ENCODE data around the gene HOXA11. TPM values are rescaled to one million over a fixed set of nuclear protein-coding genes. Genes with fewer than 3 reads are reported as not detected.
A peak's percentile ranks its signal among the peaks of the same experiment; 100 is the strongest.

HOXA11 gene
- total RNA-seq, 2 experiments from 2014 or later: not detected

- peak; percentile 65 for DNase-seq (ENCODE audit: low spot score)
- peak overlapping the region; percentile 69 for H3K4me3 ChIP-seq (ENCODE audit: low read depth, low read length, poor library complexity, severe bottlenecking)
- no peaks in the 10 kb centered on the region for H3K9me3 ChIP-seq (ENCODE audit: low read length)
- H3K79me2 ChIP-seq (ENCODE audit: insufficient read depth, low read depth, low read length): no peaks in the 10 kb centered on the region
- H3K9me2 ChIP-seq (ENCODE audit: insufficient read depth, low read length): no peaks in the 10 kb centered on the region
- no peaks in the 10 kb centered on the region for H3K36me3 ChIP-seq (ENCODE audit: insufficient read depth, low read length)
- intact Hi-C loops (cut with micrococcal nuclease; ENCODE audit: unreplicated experiment): loop anchor here (10.0 kb wide), 1 partner anchor 1261 kb away; no protein-coding TSS in a partner anchor
- peak overlapping the region; percentile 47 for H3K27ac ChIP-seq (ENCODE audit: low read depth, low read length, poor library complexity, severe bottlenecking)
- H2AFZ ChIP-seq (ENCODE audit: low read length): peak overlapping the region; percentile 99
- no peaks in the 10 kb centered on the region for H4K20me1 ChIP-seq (ENCODE audit: insufficient read depth, low read length)
- peaks cover 40% of the 10 kb centered on the region for H3K4me1 ChIP-seq (ENCODE audit: insufficient read depth, low read length, poor library complexity, severe bottlenecking)
- CTCF ChIA-PET (ENCODE audit: unreplicated experiment): interaction anchor here (0.5 kb wide), 1 partner anchor 296 kb away, joined by 3 read pairs; no protein-coding TSS in a partner anchor
- BruUV-seq (replicated peaks): no TSS peak
- peak overlapping the region; percentile 84 for H3K4me2 ChIP-seq (ENCODE audit: low read length)
- POLR2A ChIA-PET: interaction anchor here (0.6 kb wide), 1 partner anchor 190 kb away, joined by 3 read pairs; no protein-coding TSS in a partner anchor
- TF ChIP-seq CTCF (conservative IDR thresholded peaks at IDR 0.05; ENCODE audit: low read length) (no peak; the same call in 1 of the 2 replicates), EZH2phosphoT487 (IDR thresholded peaks at IDR 0.05; ENCODE audit: borderline replicate concordance, low read depth, low read length) (no peak)
Observed at GRCh38 chr7:27155816-27156507, 29.1 kb downstream of the HOXA11 start.

- no peaks in the 10 kb centered on the region for H3K79me2 ChIP-seq (ENCODE audit: insufficient read depth, low read depth, low read length)
- H3K9me2 ChIP-seq (ENCODE audit: insufficient read depth, low read length): no peaks in the 10 kb centered on the region
- DNase-seq (ENCODE audit: low spot score): peak; percentile 33
- intact Hi-C loops (cut with micrococcal nuclease; ENCODE audit: unreplicated experiment): loop anchor here (10.0 kb wide), 1 partner anchor 1260 kb away; no protein-coding TSS in a partner anchor
- CTCF ChIA-PET (ENCODE audit: unreplicated experiment): interaction anchor here (0.5 kb wide), 1 partner anchor 296 kb away, joined by 3 read pairs; no protein-coding TSS in a partner anchor
- peak overlapping the region; percentile 47 for H3K27ac ChIP-seq (ENCODE audit: low read depth, low read length, poor library complexity, severe bottlenecking)
- POLR2A ChIA-PET: interaction anchor here (0.6 kb wide), 2 partner anchors 189 to 877 kb away, joined by 3 read pairs; no protein-coding TSS in a partner anchor
- H3K4me3 ChIP-seq (ENCODE audit: low read depth, low read length, poor library complexity, severe bottlenecking): peak overlapping the region; percentile 69
- no peaks in the 10 kb centered on the region for H3K9me3 ChIP-seq (ENCODE audit: low read length)
- H3K4me1 ChIP-seq (ENCODE audit: insufficient read depth, low read length, poor library complexity, severe bottlenecking): peaks cover 35% of the 10 kb centered on the region
- no TSS peak for BruUV-seq (replicated peaks)
- peak overlapping the region; percentile 99 for H2AFZ ChIP-seq (ENCODE audit: low read length)
- no peaks in the 10 kb centered on the region for H4K20me1 ChIP-seq (ENCODE audit: insufficient read depth, low read length)
- no peaks in the 10 kb centered on the region for H3K36me3 ChIP-seq (ENCODE audit: insufficient read depth, low read length)
- peak overlapping the region; percentile 84 for H3K4me2 ChIP-seq (ENCODE audit: low read length)
- TF ChIP-seq CTCF (conservative IDR thresholded peaks at IDR 0.05; ENCODE audit: low read length) (no peak), EZH2phosphoT487 (IDR thresholded peaks at IDR 0.05; ENCODE audit: borderline replicate concordance, low read depth, low read length) (no peak)
Observed at GRCh38 chr7:27154901-27155815, 29.9 kb downstream of the HOXA11 start.

Data from OCI-LY7 (cell line).